GM10266 (cell line): ENCODE results near the gene ERCC3.
"Not testable (repeated sequence)": the region's sequence is repeated elsewhere in the genome, so short reads cannot be mapped to it uniquely, and the experiment has no call there.

ENCODE experiments used
- DNase-seq: peaks from one replicate; pipeline ENCODE4 v3.0.0; 2012; ENCODE audit errors: extremely low spot score
- CTCF ChIP-seq: IDR thresholded peaks from 2 replicates; pipeline ENCODE4 v1.5.1; 2012; ENCODE audit warnings: mild to moderate bottlenecking, low read depth; ENCODE audit not compliant: control insufficient read depth, insufficient read depth; ENCODE audit errors: missing control alignments

Gene ERCC3

DNA sequence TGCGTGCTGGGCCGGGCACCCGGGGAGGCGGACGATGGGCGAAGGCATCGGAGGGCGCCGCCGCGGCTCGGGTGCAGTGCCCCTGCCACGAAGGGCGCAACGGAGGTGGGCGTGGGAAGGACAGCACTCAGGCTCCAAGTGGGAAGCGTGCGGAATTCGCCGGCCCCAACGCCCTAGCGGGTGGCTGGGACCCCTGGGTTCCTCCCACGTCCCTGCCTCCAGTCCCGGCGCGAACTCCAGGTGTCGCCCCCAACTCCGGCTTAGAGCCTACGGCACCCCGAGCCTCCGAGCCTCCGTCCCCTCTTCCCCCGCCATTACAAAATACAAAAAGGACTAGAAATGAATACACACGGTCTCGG is 75.2 kb downstream of the ERCC3 start:
- no peak for TF ChIP-seq CTCF
- DNase-seq, result no peak

DNA sequence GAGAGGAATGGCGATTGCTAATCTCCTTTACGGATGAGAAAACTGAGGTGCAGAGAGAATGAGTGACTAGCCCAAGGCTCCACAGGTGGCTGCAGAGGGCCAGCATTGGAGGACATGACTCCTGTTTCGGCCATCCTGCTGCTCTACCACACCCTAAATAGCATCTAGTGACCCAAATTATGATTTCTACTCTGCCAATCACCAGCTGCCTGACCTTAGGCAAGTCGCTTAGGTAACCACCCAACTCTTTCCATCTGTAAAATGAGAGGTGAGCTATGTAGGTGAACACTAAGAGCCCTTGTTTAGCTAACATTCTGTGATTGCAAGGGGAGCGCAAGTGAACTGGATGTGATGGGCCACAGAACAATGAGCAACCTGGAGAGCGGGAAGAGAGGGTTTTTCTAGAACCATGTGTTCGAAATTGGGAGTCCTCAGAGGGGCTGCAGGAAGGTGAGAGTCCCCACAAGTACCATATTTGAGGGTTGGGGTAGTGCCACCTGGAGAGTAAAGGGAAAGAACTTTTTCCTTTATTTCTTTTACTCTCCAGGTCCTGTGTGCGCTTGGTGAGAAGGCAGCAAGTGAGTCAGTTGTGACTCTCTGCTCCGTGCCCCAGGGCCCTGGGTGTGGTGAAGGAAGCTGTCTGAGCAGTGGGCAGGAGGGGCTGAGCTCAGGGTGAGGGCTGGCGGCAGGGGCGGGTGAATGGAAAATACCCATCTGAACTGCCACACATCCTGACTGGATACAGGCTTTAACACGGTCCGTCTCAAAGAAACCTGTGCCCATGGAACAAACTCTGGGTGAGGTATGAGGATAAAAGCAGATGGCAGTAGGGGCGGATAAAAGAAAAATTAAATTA is 76.2 kb downstream of the ERCC3 start:
- TF ChIP-seq CTCF, result no peak
- DNase-seq, result no peak

GRCh38 chr2:127216593-127216992 is 77.4 kb downstream of the ERCC3 start:
- TF ChIP-seq CTCF, result no peak
- no peak for DNase-seq

GRCh38 chr2:127216095-127216494 is 77.8 kb downstream of the ERCC3 start:
- TF ChIP-seq CTCF, result no peak
- no peak for DNase-seq

DNA sequence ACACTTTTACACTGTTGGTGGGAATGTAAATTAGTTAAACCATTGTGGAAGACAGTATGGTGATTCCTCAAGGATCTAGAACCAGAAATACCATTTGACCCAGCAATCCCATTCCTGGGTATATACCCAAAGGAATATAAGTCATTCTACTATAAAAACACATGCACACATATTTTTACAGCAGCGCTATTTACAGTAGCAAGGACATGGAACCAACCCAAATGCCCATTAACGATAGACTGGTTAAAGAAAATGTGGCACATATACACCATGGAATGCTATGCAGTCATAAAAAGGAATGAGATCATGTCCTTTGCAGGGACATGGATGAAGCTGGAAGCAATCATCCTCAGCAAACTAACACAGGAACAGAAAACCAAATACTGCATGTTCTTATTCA is 79.7 kb downstream of the ERCC3 start:
- not testable (repeated sequence) for DNase-seq

DNA sequence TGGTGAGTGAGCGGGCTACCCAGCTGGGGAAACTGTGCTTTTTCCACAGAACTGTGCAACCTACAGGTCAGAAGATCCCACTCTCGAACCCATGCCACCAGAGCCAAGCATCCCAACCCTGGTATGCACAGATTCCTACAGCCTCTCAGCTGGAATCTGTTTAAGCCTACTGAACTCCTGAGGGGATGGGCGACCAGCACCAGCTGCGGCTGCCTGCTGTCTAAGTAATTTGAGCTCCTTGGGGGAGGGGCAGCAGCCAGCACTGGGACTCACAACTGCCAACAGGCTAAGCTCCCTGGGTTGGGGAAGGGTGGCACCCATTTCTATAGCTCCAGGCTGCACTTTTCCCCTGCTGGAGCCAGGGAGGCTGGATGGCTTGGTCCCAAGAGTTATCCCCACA is 85.6 kb downstream of the ERCC3 start:
- DNase-seq, result no peak
- no peak for TF ChIP-seq CTCF
